ENCODE results near the gene PREPL. TPM values are rescaled to one million over a fixed set of nuclear protein-coding genes. Genes with fewer than 3 reads are reported as not detected.
A peak's percentile ranks its signal among the peaks of the same experiment; 100 is the strongest.

The PREPL gene
- total RNA-seq, 1 donor from 2014 or later, result 52.8 TPM

DNA sequence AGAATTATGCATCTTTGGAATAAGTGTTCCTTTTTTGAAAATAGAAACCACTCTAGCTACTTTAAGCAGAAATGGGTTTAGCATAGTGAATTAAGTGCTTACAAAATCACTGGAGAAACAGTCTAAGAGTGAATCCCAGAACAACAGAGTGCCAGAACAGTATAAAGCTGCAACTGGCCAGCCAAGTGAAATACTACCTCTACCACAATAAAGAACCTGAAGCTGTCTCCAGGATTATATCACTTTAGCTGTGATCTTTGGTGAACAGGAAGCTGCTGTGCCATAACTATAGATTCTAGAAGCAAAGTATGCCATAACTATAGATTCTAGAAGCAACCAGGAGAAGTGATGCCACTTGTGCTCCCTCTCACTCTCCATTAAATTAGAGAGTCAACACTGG is 8.1 kb upstream of the PREPL start:
- no peak for DNase-seq (ENCODE audit: extremely low spot score, unreplicated experiment)
- TF ChIP-seq, protein P1, sequence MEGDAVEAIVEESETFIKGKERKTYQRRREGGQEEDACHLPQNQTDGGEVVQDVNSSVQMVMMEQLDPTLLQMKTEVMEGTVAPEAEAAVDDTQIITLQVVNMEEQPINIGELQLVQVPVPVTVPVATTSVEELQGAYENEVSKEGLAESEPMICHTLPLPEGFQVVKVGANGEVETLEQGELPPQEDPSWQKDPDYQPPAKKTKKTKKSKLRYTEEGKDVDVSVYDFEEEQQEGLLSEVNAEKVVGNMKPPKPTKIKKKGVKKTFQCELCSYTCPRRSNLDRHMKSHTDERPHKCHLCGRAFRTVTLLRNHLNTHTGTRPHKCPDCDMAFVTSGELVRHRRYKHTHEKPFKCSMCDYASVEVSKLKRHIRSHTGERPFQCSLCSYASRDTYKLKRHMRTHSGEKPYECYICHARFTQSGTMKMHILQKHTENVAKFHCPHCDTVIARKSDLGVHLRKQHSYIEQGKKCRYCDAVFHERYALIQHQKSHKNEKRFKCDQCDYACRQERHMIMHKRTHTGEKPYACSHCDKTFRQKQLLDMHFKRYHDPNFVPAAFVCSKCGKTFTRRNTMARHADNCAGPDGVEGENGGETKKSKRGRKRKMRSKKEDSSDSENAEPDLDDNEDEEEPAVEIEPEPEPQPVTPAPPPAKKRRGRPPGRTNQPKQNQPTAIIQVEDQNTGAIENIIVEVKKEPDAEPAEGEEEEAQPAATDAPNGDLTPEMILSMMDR (IDR thresholded peaks at IDR 0.05), result no peak
- Mint-ChIP-seq H3K27ac (ENCODE audit: unreplicated experiment) (no peak overlapping the region), H3K36me3 (ENCODE audit: unreplicated experiment) (peaks cover 4% of the 10 kb centered on the region), H3K27me3 (ENCODE audit: unreplicated experiment) (no peaks in the 10 kb centered on the region), H3K4me1 (ENCODE audit: unreplicated experiment) (no peaks in the 10 kb centered on the region), H3K4me3 (ENCODE audit: unreplicated experiment) (no peak overlapping the region), H3K9me3 (ENCODE audit: unreplicated experiment) (peaks cover 8% of the 10 kb centered on the region)

DNA sequence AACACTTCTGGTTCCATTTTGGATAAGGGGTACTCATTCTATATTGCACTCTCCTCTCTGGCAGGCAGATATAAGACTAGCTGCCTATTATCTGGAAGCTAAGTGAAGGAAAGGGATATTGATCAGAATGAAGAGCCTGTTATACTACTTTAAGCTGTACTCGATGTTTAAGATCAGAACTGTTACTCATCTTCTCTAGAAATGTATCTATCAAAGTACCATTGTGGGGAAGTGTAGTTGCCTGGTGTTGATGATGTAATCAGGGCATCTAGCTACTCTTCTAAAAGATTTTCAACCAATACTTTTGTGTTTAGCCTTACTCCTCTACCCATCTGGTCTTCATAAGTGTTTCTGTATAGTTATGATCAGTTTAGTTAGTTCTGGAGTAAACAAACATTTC is 6.3 kb upstream of the PREPL start:
- TF ChIP-seq, protein P1 (IDR thresholded peaks at IDR 0.05), result no peak
- Mint-ChIP-seq H3K27me3 (ENCODE audit: unreplicated experiment) (no peaks in the 10 kb centered on the region), H3K4me1 (ENCODE audit: unreplicated experiment) (peaks cover 9% of the 10 kb centered on the region), H3K9me3 (ENCODE audit: unreplicated experiment) (peaks cover 8% of the 10 kb centered on the region), H3K36me3 (ENCODE audit: unreplicated experiment) (peaks cover 4% of the 10 kb centered on the region), H3K27ac (ENCODE audit: unreplicated experiment) (no peak overlapping the region), H3K4me3 (ENCODE audit: unreplicated experiment) (no peak overlapping the region)
- no peak for DNase-seq (ENCODE audit: extremely low spot score, unreplicated experiment)

DNA sequence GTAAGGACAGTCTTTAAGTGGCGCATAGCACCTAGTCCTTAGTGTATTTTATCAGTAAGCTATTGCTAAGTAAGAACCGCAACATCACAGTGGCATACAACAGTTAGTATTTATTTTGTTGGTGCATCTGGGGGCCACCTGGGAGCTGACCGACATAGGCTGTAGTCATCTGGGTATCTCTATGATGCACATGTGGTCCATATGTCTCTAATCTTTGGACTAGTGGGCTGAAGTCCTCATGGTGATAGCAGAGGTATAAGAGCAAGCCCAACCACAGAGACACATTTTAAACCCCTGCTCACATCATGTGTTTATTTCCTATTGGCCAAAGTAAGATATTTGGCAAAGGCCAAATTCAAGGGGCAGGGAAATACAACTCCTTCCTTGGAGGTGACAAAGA is 3.3 kb upstream of the PREPL start:
- no peak for DNase-seq (ENCODE audit: extremely low spot score, unreplicated experiment)
- peaks cover 21% of the 10 kb centered on the region for H3K4me1 Mint-ChIP-seq (ENCODE audit: unreplicated experiment)
- no peaks in the 10 kb centered on the region for H3K9me3 Mint-ChIP-seq (ENCODE audit: unreplicated experiment)
- no peaks in the 10 kb centered on the region for H3K36me3 Mint-ChIP-seq (ENCODE audit: unreplicated experiment)
- TF ChIP-seq, protein P1 (IDR thresholded peaks at IDR 0.05), result no peak
- H3K27me3 Mint-ChIP-seq (ENCODE audit: unreplicated experiment), result no peaks in the 10 kb centered on the region
- H3K4me3 Mint-ChIP-seq (ENCODE audit: unreplicated experiment), result no peak overlapping the region
- H3K27ac Mint-ChIP-seq (ENCODE audit: unreplicated experiment), result no peak overlapping the region

DNA sequence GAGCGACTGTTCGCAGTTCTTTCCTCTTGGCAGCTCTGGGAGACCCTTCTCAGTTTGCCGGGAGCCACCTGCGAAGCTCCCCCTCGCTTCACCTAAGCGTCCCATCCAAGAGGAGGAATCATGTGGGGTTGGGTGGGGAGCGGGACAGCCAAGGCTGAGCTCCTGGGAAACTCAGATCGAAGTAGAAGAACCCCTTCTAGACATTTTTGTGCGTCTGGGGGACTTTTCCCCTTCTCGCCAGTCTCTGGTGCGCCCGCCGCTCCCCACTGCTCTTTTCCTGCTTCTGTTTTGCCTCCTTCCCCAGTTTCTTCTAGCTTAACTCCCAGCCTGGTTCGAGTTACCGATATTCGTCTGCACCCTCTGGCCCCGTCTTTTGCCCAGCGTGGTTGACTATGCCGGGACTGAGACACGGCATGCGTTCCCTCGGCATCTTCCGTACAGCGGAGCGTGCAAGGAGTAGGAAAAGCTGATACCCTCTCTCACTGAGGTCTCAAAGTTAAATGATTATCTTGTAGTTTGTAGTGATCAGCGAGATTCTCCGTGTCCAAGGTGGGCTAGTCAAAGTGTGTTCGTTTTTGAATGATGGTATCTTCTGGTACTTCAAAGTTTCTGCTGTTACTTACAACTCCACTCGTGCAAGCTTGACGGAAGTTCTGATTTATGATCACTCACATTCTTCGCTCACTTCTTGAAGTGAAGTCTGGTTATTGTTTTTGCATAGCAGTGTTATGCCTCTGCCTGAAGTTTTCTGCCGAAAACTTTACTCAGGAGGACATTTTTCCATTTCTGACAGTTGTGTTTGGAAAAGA is 1.1 kb upstream of the PREPL start:
- Mint-ChIP-seq H3K27ac (ENCODE audit: unreplicated experiment) (peak overlapping the region; percentile 100), H3K9me3 (ENCODE audit: unreplicated experiment) (no peaks in the 10 kb centered on the region), H3K36me3 (ENCODE audit: unreplicated experiment) (peaks cover 3% of the 10 kb centered on the region), H3K27me3 (ENCODE audit: unreplicated experiment) (no peaks in the 10 kb centered on the region), H3K4me3 (ENCODE audit: unreplicated experiment) (peak overlapping the region; percentile 89), H3K4me1 (ENCODE audit: unreplicated experiment) (peaks cover 33% of the 10 kb centered on the region)
- TF ChIP-seq, protein P1 (IDR thresholded peaks at IDR 0.05), result no peak
- no peak for DNase-seq (ENCODE audit: extremely low spot score, unreplicated experiment)

DNA sequence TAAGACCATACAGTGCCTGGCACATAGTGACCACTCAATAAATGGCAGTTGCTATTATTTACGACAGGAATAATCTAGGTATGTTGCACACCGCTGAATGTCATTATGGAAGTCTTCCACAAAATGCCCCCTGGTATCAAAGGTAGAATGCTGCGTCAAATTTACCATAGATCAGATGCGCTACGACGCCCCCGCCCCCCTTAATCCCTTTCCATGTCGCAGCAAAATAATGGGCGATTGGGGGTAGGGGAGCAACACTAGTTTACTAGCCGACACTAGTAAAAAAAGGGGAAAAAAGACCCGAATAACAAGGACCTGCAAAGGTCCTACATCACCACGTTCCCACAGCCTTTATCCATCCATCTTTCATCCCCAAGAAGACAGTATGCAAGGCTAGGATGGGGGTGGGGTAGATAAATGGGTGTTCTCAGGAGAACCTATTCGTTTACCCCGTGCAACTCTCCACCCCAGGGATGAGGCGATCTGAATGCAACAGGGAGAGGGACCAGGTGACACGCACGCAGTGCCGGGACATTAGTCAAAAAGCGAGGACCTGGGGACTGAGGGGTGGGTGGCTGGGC is 455 bp downstream of the PREPL start:
- H3K4me3 Mint-ChIP-seq (ENCODE audit: unreplicated experiment), result peak overlapping the region; percentile 89
- no peaks in the 10 kb centered on the region for H3K27me3 Mint-ChIP-seq (ENCODE audit: unreplicated experiment)
- H3K9me3 Mint-ChIP-seq (ENCODE audit: unreplicated experiment), result no peaks in the 10 kb centered on the region
- H3K27ac Mint-ChIP-seq (ENCODE audit: unreplicated experiment), result peak overlapping the region; percentile 100
- H3K36me3 Mint-ChIP-seq (ENCODE audit: unreplicated experiment), result peaks cover 3% of the 10 kb centered on the region
- TF ChIP-seq, protein P1 (IDR thresholded peaks at IDR 0.05), result no peak
- DNase-seq (ENCODE audit: extremely low spot score, unreplicated experiment), result no peak
- peaks cover 33% of the 10 kb centered on the region for H3K4me1 Mint-ChIP-seq (ENCODE audit: unreplicated experiment)
